Endometrial microvascular endothelial cells (primary cell): ENCODE data around the gene LGALS12. TPM values are rescaled to one million over a fixed set of nuclear protein-coding genes. Genes with fewer than 3 reads are reported as not detected.

ENCODE experiments used
- in situ Hi-C: cut with HindIII; loops from 2 replicates; pipeline ENCODE4 v1.10.0; 2017; ENCODE audit warnings: low sequenced_read_pairs, low pct_unique_long_range_greater_than_20kb; ENCODE audit errors: inconsistent ontology term
- total RNA-seq: library from RNA; depleted of rRNA; stranded (reverse); fragments of >200 nt; gene quantifications from one replicate; pipeline ENCODE4 v1.2.3, GENCODE V29; 2015; ENCODE audit errors: inconsistent ontology term

LGALS12 gene
- total RNA-seq, 1 donor from 2014 or later, result not detected

DNA sequence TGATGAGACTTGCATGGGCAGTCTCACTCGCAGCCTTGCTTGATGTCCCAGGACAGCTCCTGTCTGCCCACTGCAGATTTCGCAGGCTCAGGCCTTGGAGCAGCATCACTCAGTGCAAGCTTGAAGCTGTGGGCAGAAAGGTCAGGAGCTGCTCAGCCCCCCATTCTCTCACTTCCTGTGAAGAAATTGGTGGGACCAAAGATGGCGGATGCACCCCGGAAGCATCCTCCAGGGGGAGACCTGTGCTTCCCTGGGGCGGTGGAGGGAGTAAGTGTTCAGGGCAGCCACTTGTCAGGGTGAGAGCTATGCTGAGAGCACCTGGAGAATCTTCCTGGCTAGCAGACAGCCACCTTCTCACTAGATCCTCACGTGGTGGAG lies 46.0 kb downstream of the LGALS12 start:
- in situ Hi-C loops, result no loop called here

GRCh38 chr11:63552921-63553320 lies 47.0 kb downstream of the LGALS12 start:
- in situ Hi-C loops, result no loop called here

GRCh38 chr11:63553759-63554158 lies 47.9 kb downstream of the LGALS12 start:
- in situ Hi-C loops, result no loop called here

DNA sequence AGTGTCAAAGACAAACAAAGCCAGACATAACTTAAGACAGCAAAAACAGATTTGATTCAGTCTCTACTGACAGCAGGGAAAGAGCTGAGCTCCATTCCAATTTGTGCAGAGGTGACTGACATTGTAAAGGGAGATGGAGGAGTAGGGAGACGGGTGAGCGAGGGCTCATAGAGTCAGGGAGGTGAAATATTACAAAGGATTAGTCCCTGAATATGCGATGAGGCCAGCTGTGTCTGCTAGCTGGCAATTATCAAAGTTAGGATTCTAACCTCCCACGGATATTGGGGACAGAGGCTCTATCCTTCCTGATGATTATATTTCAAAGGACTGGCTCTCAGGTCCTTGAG lies 49.0 kb downstream of the LGALS12 start:
- in situ Hi-C loops, result no loop called here

DNA sequence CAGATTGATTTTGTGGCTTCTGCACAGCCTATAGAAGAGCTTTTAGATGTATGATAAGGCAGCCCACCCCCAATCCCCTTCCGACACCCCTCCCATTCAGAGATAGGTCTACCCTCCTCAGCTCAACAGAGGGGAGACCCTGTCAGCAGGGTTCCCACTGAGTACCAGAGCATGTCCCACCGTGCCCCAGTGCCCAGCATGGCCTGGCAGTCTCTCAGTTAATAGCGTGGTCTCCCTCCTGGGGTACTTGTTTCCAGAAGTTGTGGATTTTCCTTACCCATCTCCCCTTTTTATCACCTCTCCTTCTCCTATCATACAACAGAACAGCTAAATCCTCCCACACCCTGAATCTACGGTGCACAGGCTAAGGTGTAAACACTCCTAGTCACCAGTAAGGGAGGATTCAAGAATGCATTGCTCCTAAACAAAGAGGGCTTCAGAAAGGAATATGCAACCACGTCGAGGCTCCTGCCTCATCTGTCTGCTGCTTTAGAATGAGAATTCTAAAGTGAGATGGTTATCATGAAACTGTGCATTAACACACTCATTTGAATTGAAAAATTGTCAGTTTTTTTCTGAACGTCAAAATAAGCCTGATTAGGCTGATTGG lies 50.6 kb downstream of the LGALS12 start:
- in situ Hi-C loops, result no loop called here

GRCh38 chr11:63557570-63557969 lies 51.7 kb downstream of the LGALS12 start:
- in situ Hi-C loops, result no loop called here

DNA sequence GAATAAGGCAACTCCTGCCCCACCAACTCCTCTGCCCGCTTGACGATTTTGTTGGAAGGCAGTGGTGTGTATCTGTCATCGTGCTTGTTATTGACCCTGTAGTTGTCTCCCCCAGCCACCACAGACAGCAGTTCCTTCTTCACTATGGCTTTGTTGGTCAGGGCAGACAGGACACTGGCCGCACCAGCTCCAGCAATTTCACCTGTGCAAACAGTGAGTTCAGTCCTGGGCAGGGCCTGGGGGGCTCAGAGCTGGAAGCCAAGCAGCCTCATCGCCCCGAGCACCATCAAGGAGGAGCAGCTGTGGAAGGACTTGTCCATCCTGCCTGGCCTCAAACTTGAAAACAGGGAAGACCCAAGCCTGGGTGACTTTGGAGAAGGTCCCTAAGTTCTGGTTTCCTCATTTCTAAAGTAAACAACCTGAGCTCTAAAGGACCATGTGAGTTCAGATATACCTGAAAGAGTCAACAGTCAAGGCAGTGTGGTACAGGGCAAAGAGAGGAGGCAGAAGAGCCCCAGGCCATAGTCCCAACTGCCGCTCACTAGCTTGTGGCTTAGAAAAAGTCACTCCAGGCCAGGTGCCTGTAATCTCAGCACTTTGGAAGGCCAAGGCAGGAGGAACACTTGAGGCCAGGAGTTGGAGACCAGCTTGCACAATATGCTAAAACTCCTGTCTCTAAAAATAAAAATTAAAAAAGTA lies 52.7 kb downstream of the LGALS12 start:
- in situ Hi-C loops, result no loop called here

GRCh38 chr11:63560506-63561180 lies 54.8 kb downstream of the LGALS12 start:
- in situ Hi-C loops, result no loop called here

- in situ Hi-C loops, result no loop called here
These were observed 57.5 kb downstream of the LGALS12 start, which contains the start of gene PLAAT2 for GRCh38 chr11:63563201-63564055. PLAAT2 (minus strand) TSS chr11:63563379; CDS start chr11:63563324, 55 bp downstream.

GRCh38 chr11:63564056-63564774 lies 58.3 kb downstream of the LGALS12 start:
- in situ Hi-C loops, result no loop called here

DNA sequence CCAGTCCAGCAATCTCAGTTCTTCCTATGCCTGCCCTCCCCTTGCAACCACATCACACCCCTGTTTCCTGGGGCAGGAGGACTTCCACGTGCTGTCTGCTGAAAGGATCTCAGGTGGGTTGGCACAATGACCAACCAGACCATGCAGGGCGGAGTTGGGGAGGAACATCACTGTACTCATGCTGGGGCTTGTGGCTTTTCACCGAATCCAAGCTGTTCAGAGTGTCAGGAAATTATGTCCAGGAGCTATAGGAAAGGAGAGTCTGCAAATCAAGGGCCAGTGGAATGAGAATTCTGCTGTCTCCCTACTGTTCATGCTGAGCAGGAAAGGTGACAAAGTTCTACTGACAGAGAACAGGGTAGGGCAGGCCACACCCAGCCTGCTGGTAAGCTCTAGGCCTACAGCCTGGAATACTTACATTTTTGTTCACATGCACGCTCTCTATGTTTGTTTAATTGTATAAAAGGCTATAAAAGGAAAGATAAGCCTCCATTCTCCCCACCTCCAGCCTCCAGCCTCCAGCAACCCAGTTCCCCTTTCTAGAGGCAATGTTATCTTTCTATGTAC lies 59.0 kb downstream of the LGALS12 start:
- in situ Hi-C loops, result no loop called here

Other genes starting within 250 kb of the LGALS12 start
- not detected for gene SLC22A9, start 136.3 kb upstream of the LGALS12 start, total RNA-seq
- not detected for gene PLAAT5, start 14.9 kb upstream of the LGALS12 start, total RNA-seq
- 9.3 TPM for gene PLAAT4, start 30.7 kb downstream of the LGALS12 start, total RNA-seq
- not detected for gene PLAAT2, start 57.3 kb downstream of the LGALS12 start, total RNA-seq
- gene PLAAT3, start 108.3 kb downstream of the LGALS12 start, total RNA-seq, result 28.2 TPM
- 86.3 TPM for gene ATL3, start 165.3 kb downstream of the LGALS12 start, total RNA-seq
- gene RTN3, start 175.4 kb downstream of the LGALS12 start, total RNA-seq, result 97.7 TPM